ENCODE results near the gene CTNS. TPM values are rescaled to one million over a fixed set of nuclear protein-coding genes. Genes with fewer than 3 reads are reported as not detected.
"Not testable (repeated sequence)": the region's sequence is repeated elsewhere in the genome, so short reads cannot be mapped to it uniquely, and the experiment has no call there.

CTNS gene
- total and polyA plus RNA-seq, 5 donors from 2014 or later, result 10.0 to 11.5 (median 10.3) TPM

GRCh38 chr17:3698139-3698538 lies 61.6 kb downstream of the CTNS start:
- Mint-ChIP-seq H3K36me3 (no peaks in the 10 kb centered on the region), H3K27ac (no peak overlapping the region), H3K9me3 (peaks cover 0 to 4% (median 0%) of the 10 kb centered on the region in 7 donors), H3K4me1 (peaks cover 0 to 27% (median 15%) of the 10 kb centered on the region in 4 donors), H3K4me3 (peak overlapping the region in 2 of 4 donors; percentile 52 to 81), H3K27me3 (peaks cover 3% of the 10 kb centered on the region)
- no peak for DNase-seq
- Histone ChIP-seq H3K9me3 (ENCODE audit: control insufficient read depth in 2 of 2, low read length in 2 of 2) (no peaks in the 10 kb centered on the region), H3K27ac (ENCODE audit: insufficient read depth, low read length, poor library complexity, severe bottlenecking) (no peak overlapping the region), H3K4me1 (ENCODE audit: control insufficient read depth, insufficient read depth, low read length, poor library complexity, severe bottlenecking) (peaks cover 21% of the 10 kb centered on the region), H3K36me3 (ENCODE audit: control insufficient read depth, insufficient read depth, low read length) (no peaks in the 10 kb centered on the region), H3K27me3 (ENCODE audit: control insufficient read depth, insufficient read depth, low read length) (no peaks in the 10 kb centered on the region), H3K4me3 (ENCODE audit: low read depth, low read length) (no peak overlapping the region)
- ATAC-seq (ENCODE audit: low read depth in 2 of 2), result no peak

- Histone ChIP-seq H3K4me3 (ENCODE audit: low read depth, low read length) (no peak overlapping the region), H3K36me3 (ENCODE audit: control insufficient read depth, insufficient read depth, low read length) (no peaks in the 10 kb centered on the region), H3K4me1 (ENCODE audit: control insufficient read depth, insufficient read depth, low read length, poor library complexity, severe bottlenecking) (peaks cover 14% of the 10 kb centered on the region), H3K27me3 (ENCODE audit: control insufficient read depth, insufficient read depth, low read length) (no peaks in the 10 kb centered on the region), H3K9me3 (ENCODE audit: control insufficient read depth in 2 of 2, low read length in 2 of 2) (no peaks in the 10 kb centered on the region), H3K27ac (ENCODE audit: insufficient read depth, low read length, poor library complexity, severe bottlenecking) (no peak overlapping the region)
- ATAC-seq (ENCODE audit: low read depth in 2 of 2), result no peak
- H3K4me3 Mint-ChIP-seq, result no peak overlapping the region
- H3K4me1 Mint-ChIP-seq, result peaks cover 0 to 12% (median 7%) of the 10 kb centered on the region in 4 donors
- no peaks in the 10 kb centered on the region for H3K36me3 Mint-ChIP-seq
- H3K27me3 Mint-ChIP-seq, result no peaks in the 10 kb centered on the region
- no peak for DNase-seq
- H3K27ac Mint-ChIP-seq, result no peak overlapping the region
- peaks cover 0 to 4% (median 0%) of the 10 kb centered on the region in 7 donors for H3K9me3 Mint-ChIP-seq
These were observed 63.4 kb downstream of the CTNS start for GRCh38 chr17:3699951-3700350.

- not testable (repeated sequence) for ATAC-seq (ENCODE audit: low read depth in 2 of 2); DNase-seq
These were observed 65.5 kb downstream of the CTNS start for GRCh38 chr17:3702041-3702539.

GRCh38 chr17:3704931-3705717 lies 68.6 kb downstream of the CTNS start:
- Mint-ChIP-seq H3K9me3 (peaks cover 0 to 4% (median 0%) of the 10 kb centered on the region in 7 donors), H3K27ac (peak overlapping the region in 1 of 3 donors; percentile 45), H3K27me3 (no peaks in the 10 kb centered on the region), H3K4me1 (peaks cover 4 to 17% (median 11%) of the 10 kb centered on the region in 4 donors), H3K4me3 (no peak overlapping the region), H3K36me3 (no peaks in the 10 kb centered on the region)
- Histone ChIP-seq H3K27ac (ENCODE audit: insufficient read depth, low read length, poor library complexity, severe bottlenecking) (no peak overlapping the region), H3K4me1 (ENCODE audit: control insufficient read depth, insufficient read depth, low read length, poor library complexity, severe bottlenecking) (peaks cover 3% of the 10 kb centered on the region), H3K9me3 (ENCODE audit: control insufficient read depth in 2 of 2, low read length in 2 of 2) (no peaks in the 10 kb centered on the region), H3K36me3 (ENCODE audit: control insufficient read depth, insufficient read depth, low read length) (no peaks in the 10 kb centered on the region), H3K4me3 (ENCODE audit: low read depth, low read length) (no peak overlapping the region), H3K27me3 (ENCODE audit: control insufficient read depth, insufficient read depth, low read length) (no peaks in the 10 kb centered on the region)
- no peak for ATAC-seq (ENCODE audit: low read depth in 2 of 2)
- no peak for DNase-seq

More at GRCh38 chr17:3702041-3702539, 65.5 kb downstream of the CTNS start:
- not testable (repeated sequence) for H3K4me1 Mint-ChIP-seq; H3K36me3 Mint-ChIP-seq; H3K4me3 ChIP-seq (ENCODE audit: low read depth, low read length); H3K27me3 ChIP-seq (ENCODE audit: control insufficient read depth, insufficient read depth, low read length); H3K9me3 Mint-ChIP-seq; H3K4me3 Mint-ChIP-seq; H3K9me3 ChIP-seq (ENCODE audit: control insufficient read depth in 2 of 2, low read length in 2 of 2); H3K27ac ChIP-seq (ENCODE audit: insufficient read depth, low read length, poor library complexity, severe bottlenecking); H3K36me3 ChIP-seq (ENCODE audit: control insufficient read depth, insufficient read depth, low read length); H3K27me3 Mint-ChIP-seq; H3K4me1 ChIP-seq (ENCODE audit: control insufficient read depth, insufficient read depth, low read length, poor library complexity, severe bottlenecking)
- peak overlapping the region in 2 of 3 donors; percentile 11 to 44 for H3K27ac Mint-ChIP-seq

GRCh38 chr17:3705718-3705984 lies 69.1 kb downstream of the CTNS start:
- H3K9me3 Mint-ChIP-seq; ATAC-seq (ENCODE audit: low read depth in 2 of 2); H3K4me3 ChIP-seq (ENCODE audit: low read depth, low read length); H3K4me3 Mint-ChIP-seq; H3K36me3 Mint-ChIP-seq; H3K27ac ChIP-seq (ENCODE audit: insufficient read depth, low read length, poor library complexity, severe bottlenecking); H3K27me3 ChIP-seq (ENCODE audit: control insufficient read depth, insufficient read depth, low read length); DNase-seq; H3K4me1 ChIP-seq (ENCODE audit: control insufficient read depth, insufficient read depth, low read length, poor library complexity, severe bottlenecking); H3K27me3 Mint-ChIP-seq; H3K9me3 ChIP-seq (ENCODE audit: control insufficient read depth in 2 of 2, low read length in 2 of 2); H3K36me3 ChIP-seq (ENCODE audit: control insufficient read depth, insufficient read depth, low read length): not testable (repeated sequence)
- H3K27ac Mint-ChIP-seq, result peak overlapping the region in 1 of 3 donors; percentile 45
- peaks cover 5 to 20% (median 14%) of the 10 kb centered on the region in 4 donors for H3K4me1 Mint-ChIP-seq

GRCh38 chr17:3708366-3708765 lies 71.8 kb downstream of the CTNS start:
- no peaks in the 10 kb centered on the region for H3K9me3 Mint-ChIP-seq
- peak overlapping the region in 1 of 4 donors; percentile 43 for H3K4me3 Mint-ChIP-seq
- Histone ChIP-seq H3K9me3 (ENCODE audit: control insufficient read depth in 2 of 2, low read length in 2 of 2) (no peaks in the 10 kb centered on the region), H3K4me3 (ENCODE audit: low read depth, low read length) (no peak overlapping the region), H3K36me3 (ENCODE audit: control insufficient read depth, insufficient read depth, low read length) (no peaks in the 10 kb centered on the region), H3K4me1 (ENCODE audit: control insufficient read depth, insufficient read depth, low read length, poor library complexity, severe bottlenecking) (peaks cover 29% of the 10 kb centered on the region), H3K27ac (ENCODE audit: insufficient read depth, low read length, poor library complexity, severe bottlenecking) (no peak overlapping the region), H3K27me3 (ENCODE audit: control insufficient read depth, insufficient read depth, low read length) (no peaks in the 10 kb centered on the region)
- peak overlapping the region in 2 of 3 donors; percentile 24 to 40 for H3K27ac Mint-ChIP-seq
- ATAC-seq (ENCODE audit: low read depth in 2 of 2), result no peak
- H3K27me3 Mint-ChIP-seq, result no peaks in the 10 kb centered on the region
- DNase-seq, result no peak
- H3K4me1 Mint-ChIP-seq, result peaks cover 15 to 39% (median 30%) of the 10 kb centered on the region in 4 donors
- peaks cover 9% of the 10 kb centered on the region for H3K36me3 Mint-ChIP-seq

GRCh38 chr17:3710951-3711383 lies 74.4 kb downstream of the CTNS start:
- H3K4me3 Mint-ChIP-seq, result peak overlapping the region; percentile 72 to 83 (median 80)
- peak overlapping the region; percentile 49 to 92 (median 86) for H3K27ac Mint-ChIP-seq
- peak; percentile 53 to 96 (median 76) for DNase-seq
- no peaks in the 10 kb centered on the region for H3K27me3 Mint-ChIP-seq
- no peaks in the 10 kb centered on the region for H3K9me3 Mint-ChIP-seq
- Histone ChIP-seq H3K9me3 (ENCODE audit: control insufficient read depth in 2 of 2, low read length in 2 of 2) (no peaks in the 10 kb centered on the region), H3K27ac (ENCODE audit: insufficient read depth, low read length, poor library complexity, severe bottlenecking) (peak overlapping the region; percentile 83), H3K27me3 (ENCODE audit: control insufficient read depth, insufficient read depth, low read length) (no peaks in the 10 kb centered on the region), H3K4me3 (ENCODE audit: low read depth, low read length) (peak overlapping the region; percentile 53), H3K36me3 (ENCODE audit: control insufficient read depth, insufficient read depth, low read length) (peaks cover 14% of the 10 kb centered on the region), H3K4me1 (ENCODE audit: control insufficient read depth, insufficient read depth, low read length, poor library complexity, severe bottlenecking) (peaks cover 31% of the 10 kb centered on the region)
- H3K36me3 Mint-ChIP-seq, result peaks cover 16% of the 10 kb centered on the region
- ATAC-seq (ENCODE audit: low read depth in 2 of 2), result peak; percentile 97 to 98
- H3K4me1 Mint-ChIP-seq, result peaks cover 16 to 44% (median 33%) of the 10 kb centered on the region in 4 donors
